Endothelial cell of umbilical vein (primary cell): Measurements from ENCODE around the gene TNPO1. TPM values are rescaled to one million over a fixed set of nuclear protein-coding genes. Genes with fewer than 3 reads are reported as not detected.

ENCODE experiments used
- BruUV-seq: library from RNA; stranded (reverse); fragments of 400-500 nt; replicated peaks from 2 replicates; lab custom pipeline; 2021; lab: Mats Ljungman, UMichigan
- CTCF ChIA-PET: fragments of 300-600, 350-600 bp; sonication (Branson Sonifier 250); formaldehyde crosslinking; loops from one replicate; lab custom pipeline; 2021; ENCODE audit warnings: antibody characterized with exemption, inconsistent platforms; lab: Charles Lee
- POLR2A ChIA-PET: fragments of 300-600, 350-600 bp; sonication (Branson Sonifier 250); formaldehyde crosslinking; loops from one replicate; lab custom pipeline; 2021; ENCODE audit warnings: antibody characterized with exemption, inconsistent platforms; lab: Charles Lee
- DNase-seq: peaks from one replicate; pipeline ENCODE4 v3.0.0-alpha.2; 2011; ENCODE audit warnings: low read depth, low spot score
- FAIRE-seq: peaks from 2 replicates; lab custom pipeline; 2011; peaks lifted over from hg19 to GRCh38; lab: Jason Lieb, UNC
- H2AFZ ChIP-seq: 2 replicates; pipeline ENCODE4 v1.6.0; 2012; ENCODE audit warnings: low read depth, low read length, control low read depth, inconsistent platforms
- H3K27ac ChIP-seq: 2 replicates; pipeline ENCODE4 v1.5.1; 2011; ENCODE audit warnings: low read depth, mild to moderate bottlenecking, control low read depth, low read length, moderate library complexity; ENCODE audit not compliant: insufficient read depth
- H3K27me3 ChIP-seq, 2 experiments: 2 replicates each; pipeline versions ENCODE4 v1.6.0 to v1.6.1; 2011; ENCODE audit warnings: low read length in 2 of 2, mixed read lengths in 1 of 2; ENCODE audit not compliant: control insufficient read depth in 2 of 2, insufficient read depth in 2 of 2
- H3K36me3 ChIP-seq, 2 experiments: 2 replicates in 1 of 2; 3 replicates in 1 of 2; pipeline ENCODE4 v1.5.1; 2011; ENCODE audit warnings: low read length in 2 of 2, mild to moderate bottlenecking in 1 of 2, moderate library complexity in 1 of 2; ENCODE audit not compliant: control insufficient read depth in 2 of 2, insufficient read depth in 2 of 2; ENCODE audit errors: extremely low read depth in 1 of 2
- H3K4me1 ChIP-seq: 3 replicates; pipeline ENCODE4 v1.5.1; 2011; ENCODE audit warnings: mild to moderate bottlenecking, low read length; ENCODE audit not compliant: control insufficient read depth, insufficient read depth; ENCODE audit errors: extremely low read depth
- H3K4me2 ChIP-seq: 2 replicates; pipeline ENCODE4 v1.6.1; 2011; ENCODE audit warnings: low read length, control low read depth, mixed read lengths; ENCODE audit not compliant: insufficient read depth
- H3K4me3 ChIP-seq, 3 experiments: fragments of 200-600 bp in 1 of 3; sonication (generic), shearing (Covaris generic) in 1 of 3; replicated peaks in 1 of 3; 2 replicates each; pipeline ENCODE4 v1.5.1; 2011 to 2016; ENCODE audit warnings: control low read depth in 3 of 3, low read length in 3 of 3, mild to moderate bottlenecking in 2 of 3, inconsistent platforms in 1 of 3, low read depth in 1 of 3, moderate library complexity in 1 of 3; ENCODE audit not compliant: insufficient read depth in 1 of 3
- H3K79me2 ChIP-seq: 2 replicates; pipeline ENCODE4 v1.6.0; 2012; ENCODE audit warnings: low read length, inconsistent platforms; ENCODE audit not compliant: control insufficient read depth, insufficient read depth
- H3K9ac ChIP-seq: replicated peaks from 2 replicates; pipeline ENCODE3; 2011; ENCODE audit warnings: low read length, control low read depth; ENCODE audit not compliant: insufficient read depth; ENCODE audit errors: extremely low read depth
- H3K9me1 ChIP-seq: replicated peaks from 3 replicates; pipeline ENCODE4 v1.6.0; 2011; ENCODE audit warnings: mild to moderate bottlenecking, low read length; ENCODE audit not compliant: control insufficient read depth, insufficient read depth; ENCODE audit errors: extremely low read depth
- H3K9me3 ChIP-seq: replicated peaks from 2 replicates; pipeline ENCODE4 v1.5.1; 2012; ENCODE audit warnings: low read length, inconsistent platforms; ENCODE audit not compliant: control insufficient read depth, insufficient read depth
- H4K20me1 ChIP-seq: replicated peaks from 2 replicates; pipeline ENCODE3; 2011; ENCODE audit warnings: mild to moderate bottlenecking, low read length; ENCODE audit not compliant: control insufficient read depth, insufficient read depth; ENCODE audit errors: extremely low read depth
- EZH2 ChIP-seq: IDR thresholded peaks from 2 replicates; pipeline ENCODE4 v1.6.1; 2012; ENCODE audit warnings: borderline replicate concordance, low read depth, mild to moderate bottlenecking, moderate library complexity, low read length, inconsistent platforms; ENCODE audit not compliant: severe bottlenecking
- FOS ChIP-seq: IDR thresholded peaks from 2 replicates; pipeline ENCODE4 v1.6.1; 2011; ENCODE audit warnings: mild to moderate bottlenecking, low read length, moderate library complexity, borderline replicate concordance; ENCODE audit not compliant: insufficient read depth
- GATA2 ChIP-seq: IDR thresholded peaks from 2 replicates; pipeline ENCODE4 v1.7.0; 2011; ENCODE audit warnings: low read depth, mild to moderate bottlenecking, moderate library complexity, mixed read lengths, low read length; ENCODE audit not compliant: insufficient read length, insufficient read depth
- JUN ChIP-seq: IDR thresholded peaks from 2 replicates; pipeline ENCODE4 v1.6.1; 2011; ENCODE audit warnings: borderline replicate concordance, low read depth; ENCODE audit not compliant: insufficient read length, insufficient read depth
- MAX ChIP-seq: IDR thresholded peaks from 2 replicates; pipeline ENCODE4 v1.6.1; 2011; ENCODE audit not compliant: insufficient read depth, insufficient read length
- MYC ChIP-seq: IDR thresholded peaks from one replicate; pipeline ENCODE4 v1.6.1; 2011; ENCODE audit warnings: mild to moderate bottlenecking, low read depth, low read length
- POLR2A ChIP-seq: IDR thresholded peaks from 2 replicates; pipeline ENCODE4 v1.6.1; 2012; ENCODE audit warnings: low read depth, mild to moderate bottlenecking, control low read depth, low read length
- POLR2AphosphoS5 ChIP-seq: IDR thresholded peaks from 2 replicates; pipeline ENCODE4 v1.6.1; 2012; ENCODE audit warnings: low read depth, mild to moderate bottlenecking, control low read depth, low read length, moderate library complexity; ENCODE audit not compliant: insufficient read depth
- dilution Hi-C: fragments of 300-500 bp; cut with MboI; formaldehyde crosslinking; loops from one replicate; pipeline ENCODE4 v1.15.0; 2019; ENCODE audit warnings: low sequenced_read_pairs; ENCODE audit not compliant: extremely low pct_ligation_motif_present
- intact Hi-C: fragments of 100-400 bp; cut with micrococcal nuclease; formaldehyde crosslinking; loops from one replicate; pipeline ENCODE4 v1.10.0; 2022
- polyA plus RNA-seq, 4 experiments: library from polyadenylated mRNA; depleted of rRNA in 3 of 4; stranded (reverse) in 3 of 4; unstranded in 1 of 4; fragments of >200 nt; gene quantifications; 2 replicates each; pipeline versions ENCODE4 v1.2.1 to v1.2.3, GENCODE V29; 2011 to 2012; ENCODE audit warnings: missing spikeins in 1 of 4
- total RNA-seq: library from RNA; stranded (reverse); gene quantifications from 2 replicates; pipeline ENCODE4 v1.2.3, GENCODE V29; 2021
- TF ChIP-seq, protein P1 (sequence below), 2 donors: IDR thresholded peaks; 1 replicate in 1 of 2; 2 replicates in 1 of 2; pipeline ENCODE4 v1.5.1; 2011; ENCODE audit warnings: low read length in 2 of 2, mild to moderate bottlenecking in 2 of 2, moderate library complexity in 2 of 2, control low read depth in 1 of 2, inconsistent platforms in 1 of 2, low read depth in 1 of 2; ENCODE audit not compliant: insufficient read depth in 1 of 2; ENCODE audit errors: extremely low read depth in 1 of 2

TNPO1 gene
- total and polyA plus RNA-seq, 2 donors (not counting 3 experiments of a cell fraction or from before 2014, with no cell fraction given): 65.6 to 298 TPM

- Histone ChIP-seq H3K79me2 (peaks cover 88% of the 10 kb centered on the region), H4K20me1 (peaks cover 7% of the 10 kb centered on the region), H3K4me1 (no peaks in the 10 kb centered on the region), H3K9ac (no peak overlapping the region), H3K4me2 (no peak overlapping the region), H3K9me3 (no peaks in the 10 kb centered on the region), H3K27me3 (no peaks in the 10 kb centered on the region), H3K9me1 (no peaks in the 10 kb centered on the region), H3K36me3 (peaks cover 30 to 61% of the 10 kb centered on the region in 2 experiments), H3K27ac (no peak overlapping the region), H3K4me3 (no peak overlapping the region), H2AFZ (no peak overlapping the region)
- DNase-seq (no peak), FAIRE-seq (no peak)
- ChIA-PET CTCF (no interaction called here), POLR2A (no interaction called here)
- dilution Hi-C loops: no loop called here
- BruUV-seq: no TSS peak
- no peak for TF ChIP-seq JUN
- TF ChIP-seq POLR2AphosphoS5: no peak
- no peak for TF ChIP-seq FOS
- TF ChIP-seq, protein P1, sequence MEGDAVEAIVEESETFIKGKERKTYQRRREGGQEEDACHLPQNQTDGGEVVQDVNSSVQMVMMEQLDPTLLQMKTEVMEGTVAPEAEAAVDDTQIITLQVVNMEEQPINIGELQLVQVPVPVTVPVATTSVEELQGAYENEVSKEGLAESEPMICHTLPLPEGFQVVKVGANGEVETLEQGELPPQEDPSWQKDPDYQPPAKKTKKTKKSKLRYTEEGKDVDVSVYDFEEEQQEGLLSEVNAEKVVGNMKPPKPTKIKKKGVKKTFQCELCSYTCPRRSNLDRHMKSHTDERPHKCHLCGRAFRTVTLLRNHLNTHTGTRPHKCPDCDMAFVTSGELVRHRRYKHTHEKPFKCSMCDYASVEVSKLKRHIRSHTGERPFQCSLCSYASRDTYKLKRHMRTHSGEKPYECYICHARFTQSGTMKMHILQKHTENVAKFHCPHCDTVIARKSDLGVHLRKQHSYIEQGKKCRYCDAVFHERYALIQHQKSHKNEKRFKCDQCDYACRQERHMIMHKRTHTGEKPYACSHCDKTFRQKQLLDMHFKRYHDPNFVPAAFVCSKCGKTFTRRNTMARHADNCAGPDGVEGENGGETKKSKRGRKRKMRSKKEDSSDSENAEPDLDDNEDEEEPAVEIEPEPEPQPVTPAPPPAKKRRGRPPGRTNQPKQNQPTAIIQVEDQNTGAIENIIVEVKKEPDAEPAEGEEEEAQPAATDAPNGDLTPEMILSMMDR (IDR thresholded peaks at IDR 0.05; ENCODE audit: extremely low read depth in 1 of 2, insufficient read depth in 1 of 2, low read depth in 1 of 2, low read length in 2 of 2): no peak
- TF ChIP-seq EZH2: no peak
- no peak for TF ChIP-seq POLR2A
- TF ChIP-seq MYC: no peak
- no peak for TF ChIP-seq MAX
- TF ChIP-seq GATA2: no peak
- intact Hi-C loops: no loop called here
Observed at GRCh38 chr5:72882989-72883388, 66.5 kb downstream of the TNPO1 start.
